Activated T-cell treated with anti-CD3 and anti-CD28 coated beads, Interleukin-2, amount 50 U/mL, for 48 hours (primary cell): Measurements from ENCODE around the gene SCRN1.
"Not testable (repeated sequence)": the region's sequence is repeated elsewhere in the genome, so short reads cannot be mapped to it uniquely, and the experiment has no call there.

ENCODE experiments used
- DNase-seq, 2 experiments: peaks; one replicate each; pipeline ENCODE4 v3.0.0-alpha.2; 2020

Gene SCRN1

DNA sequence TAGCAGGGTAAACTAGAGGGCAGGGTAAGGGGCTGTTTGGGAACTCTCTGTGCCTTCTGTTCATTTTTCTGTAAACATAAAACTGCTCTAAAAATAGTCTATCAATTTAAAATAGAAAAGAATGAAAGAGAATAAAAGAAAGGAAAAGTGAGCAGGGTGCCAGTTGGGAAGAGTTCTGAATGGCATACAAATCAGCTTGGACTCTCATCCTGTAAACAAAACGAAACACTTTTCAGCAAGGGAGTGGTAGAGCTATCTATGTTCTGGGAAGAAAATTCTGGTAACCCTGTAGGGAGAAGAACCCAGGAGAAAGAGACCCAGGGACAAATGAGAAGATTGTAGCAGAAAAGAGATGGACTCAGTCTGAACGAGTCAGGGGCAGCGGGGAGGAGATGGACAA is 24.6 kb downstream of the SCRN1 start:
- DNase-seq = no peak

- DNase-seq = no peak
Observed at GRCh38 chr7:29962035-29962434, 27.6 kb downstream of the SCRN1 start.

- not testable (repeated sequence) for DNase-seq
Observed at GRCh38 chr7:29961611-29962010, 28.0 kb downstream of the SCRN1 start.

- no peak for DNase-seq
Observed at GRCh38 chr7:29958667-29959358, 30.8 kb downstream of the SCRN1 start.

- no peak for DNase-seq
Observed at GRCh38 chr7:29957521-29958310, 31.9 kb downstream of the SCRN1 start.

DNA sequence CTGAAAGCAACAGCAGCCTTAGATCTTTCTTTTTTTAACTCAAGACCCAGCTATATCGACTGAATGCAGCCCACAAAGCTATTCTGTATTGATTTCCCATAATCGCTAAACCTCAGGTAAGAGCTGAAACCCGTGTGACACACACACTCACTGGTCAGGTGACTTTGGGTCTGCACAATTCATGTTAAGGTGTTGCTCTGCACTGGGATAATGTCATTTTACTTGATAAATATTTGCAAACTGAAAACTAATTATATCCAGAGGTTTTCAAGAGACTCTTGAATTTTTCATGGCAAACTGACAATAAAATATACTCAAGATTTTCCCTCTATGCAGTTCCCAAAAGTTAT is 33.1 kb downstream of the SCRN1 start:
- DNase-seq = no peak

GRCh38 chr7:29955799-29956486 is 33.7 kb downstream of the SCRN1 start:
- peak; percentile 25 to 33 for DNase-seq

DNA sequence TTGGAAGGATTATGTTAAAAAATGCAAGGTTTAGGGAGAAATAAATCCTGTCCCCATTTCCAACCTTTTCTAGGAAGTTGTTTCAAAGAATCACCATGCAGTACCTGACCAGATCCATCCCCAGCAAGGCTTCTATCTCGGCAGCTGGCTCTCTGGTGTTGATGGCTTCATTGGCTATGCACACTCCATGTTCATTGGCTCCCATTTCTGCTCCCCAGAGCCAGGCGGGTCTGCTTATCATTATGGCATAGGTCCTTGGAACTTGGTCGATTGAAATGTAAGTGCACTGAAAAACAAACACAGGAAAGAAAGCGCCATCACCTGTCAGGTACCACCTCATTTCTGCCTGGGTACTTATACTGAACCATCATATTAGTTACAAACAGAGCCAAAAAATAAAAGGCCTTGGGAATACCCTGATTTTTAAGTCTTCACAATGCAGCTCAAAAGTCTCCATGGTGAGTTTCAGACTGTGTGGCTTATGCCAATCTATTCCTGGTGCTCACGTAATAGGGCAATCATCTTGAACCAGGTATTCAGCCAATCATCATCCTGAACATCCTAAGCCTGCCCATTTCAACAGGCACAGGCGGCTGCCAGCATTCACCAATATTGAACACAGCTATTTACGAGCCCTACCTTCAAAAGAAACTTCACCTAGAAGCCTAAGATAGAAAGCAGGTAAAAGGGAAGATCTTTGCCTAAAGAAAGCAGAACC is 34.4 kb downstream of the SCRN1 start:
- no peak for DNase-seq

DNA sequence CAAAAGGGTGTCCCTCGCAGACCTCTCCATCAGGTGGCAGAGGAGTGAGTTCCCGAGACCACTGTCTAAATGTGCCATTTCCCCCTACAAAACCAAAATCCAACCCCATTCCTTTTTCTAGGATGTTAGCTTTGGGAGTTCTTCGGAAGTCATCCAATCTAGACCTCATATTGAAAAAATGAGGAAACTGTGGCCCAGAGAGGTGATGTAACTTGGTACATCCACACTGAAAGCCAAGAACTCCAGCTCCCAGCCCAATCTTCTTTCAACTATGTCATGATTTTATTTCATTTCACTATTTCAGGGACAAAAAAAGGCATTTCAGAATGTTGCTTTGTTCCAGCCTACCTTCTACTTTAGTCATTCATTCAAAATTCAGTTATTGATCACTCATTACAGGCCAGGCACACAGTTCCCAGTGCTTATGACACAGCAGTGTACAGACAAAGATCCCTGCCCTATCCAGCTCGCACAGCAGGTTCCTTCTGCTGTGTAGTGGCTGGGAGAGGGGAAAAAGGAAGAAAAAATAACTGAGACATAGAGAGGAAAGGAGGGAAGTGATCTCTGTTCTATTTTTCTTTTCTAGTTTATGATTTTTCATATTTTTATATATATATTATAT is 35.8 kb downstream of the SCRN1 start:
- DNase-seq = no peak

GRCh38 chr7:29951206-29951605 is 38.4 kb downstream of the SCRN1 start:
- DNase-seq = no peak

GRCh38 chr7:29950480-29950879 is 39.1 kb downstream of the SCRN1 start:
- DNase-seq = no peak

DNA sequence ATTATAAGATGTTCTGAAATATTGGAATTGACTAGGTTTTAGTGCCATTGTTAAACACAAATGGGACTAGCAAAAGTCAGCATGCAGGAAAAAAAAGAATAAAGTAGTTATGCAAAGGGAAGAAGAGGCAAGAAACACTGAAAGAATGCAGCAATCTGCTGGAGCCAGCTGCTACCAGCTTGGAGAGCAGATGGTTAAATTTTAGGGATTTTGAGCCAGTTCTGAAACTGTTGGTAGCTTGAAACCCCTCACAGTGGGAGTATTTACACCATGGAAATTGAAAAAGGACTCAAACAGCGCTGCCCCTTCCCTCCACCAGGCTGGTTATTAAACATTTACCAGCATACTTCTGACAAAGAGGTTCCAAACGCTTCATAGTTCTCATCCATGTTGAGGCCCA is 41.0 kb downstream of the SCRN1 start:
- DNase-seq = no peak

DNA sequence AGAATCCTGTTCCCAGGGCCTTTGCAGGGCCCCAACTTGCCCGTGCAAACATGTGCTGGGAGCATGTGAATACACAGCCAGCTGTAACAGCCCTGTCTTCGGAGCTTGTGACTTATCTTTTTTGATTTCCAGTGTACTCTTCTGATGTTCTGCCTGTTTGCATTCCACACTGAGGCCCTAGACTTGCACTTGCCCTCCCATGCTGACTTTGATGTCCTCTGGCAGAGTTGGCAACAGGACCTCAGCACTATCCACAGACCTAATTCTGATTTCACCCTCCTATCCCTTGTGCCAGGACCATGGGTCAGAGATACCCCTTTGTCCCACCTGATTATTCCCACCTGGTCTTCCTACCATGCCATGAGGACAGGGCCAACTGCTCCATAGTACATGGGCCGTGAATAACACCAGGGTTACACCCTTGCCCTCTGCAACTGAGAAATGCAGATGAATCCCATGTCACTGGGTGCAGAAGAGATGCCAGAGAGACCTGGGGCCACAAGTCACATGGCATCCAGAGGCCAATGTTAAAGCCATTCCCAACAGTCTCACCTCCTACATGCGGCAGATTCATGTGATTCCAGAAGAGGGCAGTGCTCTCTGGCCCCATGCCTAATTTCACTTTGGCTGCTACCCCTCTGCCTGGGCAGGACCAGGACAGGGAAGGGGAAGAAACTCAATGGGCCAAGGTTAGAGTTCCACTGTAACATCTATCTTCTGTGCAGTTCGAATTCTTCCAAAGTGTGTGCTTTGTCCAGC is 43.0 kb downstream of the SCRN1 start:
- DNase-seq = no peak

GRCh38 chr7:29945259-29945809 is 44.3 kb downstream of the SCRN1 start:
- no peak for DNase-seq

GRCh38 chr7:29940199-29940598 is 49.4 kb downstream of the SCRN1 start:
- DNase-seq = no peak

- DNase-seq = no peak
Observed at GRCh38 chr7:29937132-29937531, 52.5 kb downstream of the SCRN1 start.

DNA sequence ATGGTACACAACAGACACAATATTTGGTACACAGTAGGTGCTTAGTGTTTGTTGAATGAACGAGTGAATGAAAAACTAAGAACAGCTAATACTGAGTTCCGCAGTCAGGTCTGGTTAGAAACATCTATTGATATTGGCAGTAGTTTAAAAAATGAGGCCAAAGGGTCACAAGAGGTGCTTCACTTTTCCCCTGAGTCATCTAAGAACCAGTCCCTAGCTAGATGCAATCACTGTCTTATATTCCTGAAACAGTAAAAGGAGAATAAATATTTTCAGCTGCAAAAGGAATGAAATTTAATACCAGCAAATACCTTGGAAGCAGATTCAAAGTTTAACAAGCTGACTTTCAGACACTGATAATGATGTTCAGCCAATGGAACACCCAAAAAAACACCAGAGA is 54.5 kb downstream of the SCRN1 start:
- DNase-seq = no peak

GRCh38 chr7:29929018-29929807 is 60.4 kb downstream of the SCRN1 start:
- no peak for DNase-seq

- DNase-seq = no peak
Observed at GRCh38 chr7:29926741-29927140, 62.9 kb downstream of the SCRN1 start.

DNA sequence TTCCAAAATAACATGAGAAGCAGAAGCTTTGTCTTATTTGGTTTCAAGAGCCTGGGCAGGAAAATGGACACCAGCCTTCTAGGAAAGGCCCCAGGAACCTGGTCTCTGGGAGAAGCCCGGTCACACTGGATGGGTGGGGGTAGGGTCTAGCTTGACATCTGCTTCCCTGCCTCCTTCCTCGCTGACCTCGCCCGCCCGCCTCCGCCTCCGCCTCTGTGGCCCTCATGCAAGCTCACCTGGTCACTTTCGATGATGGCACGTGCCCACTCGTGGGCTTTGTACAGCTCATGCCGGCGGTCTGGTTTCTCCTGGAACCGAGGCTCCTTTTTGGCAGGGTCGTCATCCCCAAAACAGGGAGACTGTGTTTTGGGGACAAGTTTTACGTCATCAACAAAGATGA is 63.4 kb downstream of the SCRN1 start:
- no peak for DNase-seq

DNA sequence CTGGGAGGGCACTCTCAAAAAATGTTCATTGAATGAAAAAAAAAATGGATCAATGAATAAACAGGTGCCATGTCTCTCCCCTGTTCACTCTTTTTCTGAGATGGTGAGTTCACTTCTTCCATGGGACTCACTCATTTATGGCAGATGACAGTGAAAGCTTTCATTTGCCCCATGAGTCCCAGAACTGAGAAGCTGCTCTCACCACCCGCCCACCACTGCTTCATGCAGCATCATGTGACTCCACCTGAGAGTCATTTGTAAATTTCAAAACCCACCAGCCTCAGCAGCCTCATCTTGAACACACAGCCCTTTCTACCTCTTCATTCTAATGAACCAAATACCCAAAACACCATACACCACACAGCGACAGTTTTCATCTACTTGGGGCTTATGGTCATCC is 64.9 kb downstream of the SCRN1 start:
- peak; percentile 41 to 52 for DNase-seq
